GOT3 (cell line): ENCODE data around the gene ATRN.

Experiments
- DNase-seq: peaks from one replicate; lab custom pipeline; 2025; ENCODE audit warnings: mixed read lengths; lab: John Stamatoyannopoulos, UW

Gene ATRN

GRCh38 chr20:3696745-3697587, 226.1 kb downstream of the ATRN start:
- no peak for DNase-seq

- no peak for DNase-seq
These were observed 226.9 kb downstream of the ATRN start for GRCh38 chr20:3697588-3698305.

GRCh38 chr20:3698591-3699001, 227.8 kb downstream of the ATRN start:
- DNase-seq: no peak

GRCh38 chr20:3699037-3699436, 228.2 kb downstream of the ATRN start:
- DNase-seq: no peak
